Measurements from ENCODE around the gene CEND1.

CEND1 gene

GRCh38 chr11:808427-809286 lies 18.8 kb upstream of the CEND1 start:
- peak overlapping the region; percentile 94 for H3K27ac ChIP-seq
- TF ChIP-seq CTCF (conservative IDR thresholded peaks at IDR 0.05), result no peak

- no peak for TF ChIP-seq CTCF (conservative IDR thresholded peaks at IDR 0.05)
- H3K27ac ChIP-seq, result peak overlapping the region; percentile 84
Measured at GRCh38 chr11:804599-804964, 14.7 kb upstream of the CEND1 start.

- H3K27ac ChIP-seq, result peak overlapping the region; percentile 84
- no peak for TF ChIP-seq CTCF (conservative IDR thresholded peaks at IDR 0.05)
Measured at GRCh38 chr11:803770-804598, 14.1 kb upstream of the CEND1 start.

GRCh38 chr11:803467-803742 lies 13.5 kb upstream of the CEND1 start:
- no peak for TF ChIP-seq CTCF (conservative IDR thresholded peaks at IDR 0.05)

GRCh38 chr11:802693-803466 lies 13.0 kb upstream of the CEND1 start:
- H3K27ac ChIP-seq, result no peak overlapping the region; the same call in 1 of the 2 replicates
- no peak for TF ChIP-seq CTCF (conservative IDR thresholded peaks at IDR 0.05)

More at GRCh38 chr11:803467-803742, 13.5 kb upstream of the CEND1 start:
- H3K27ac ChIP-seq, result peak overlapping the region; percentile 84; the same call in 1 of the 2 replicates

GRCh38 chr11:802018-802617 lies 12.2 kb upstream of the CEND1 start:
- TF ChIP-seq CTCF (conservative IDR thresholded peaks at IDR 0.05), result no peak
- no peak overlapping the region for H3K27ac ChIP-seq
